NCI-H460 (cell line): ENCODE results near the gene CAAP1. TPM values are rescaled to one million over a fixed set of nuclear protein-coding genes. Genes with fewer than 3 reads are reported as not detected.
"Not testable (repeated sequence)": the region's sequence is repeated elsewhere in the genome, so short reads cannot be mapped to it uniquely, and the experiment has no call there.

Experiments used
- DNase-seq: peaks from one replicate; pipeline ENCODE4 v3.0.0-alpha.2; 2016; ENCODE audit warnings: low read depth; ENCODE audit errors: extremely low read depth
- small RNA-seq, 2 experiments: library from RNA; depleted of rRNA; stranded (forward); fragments of <200 nt; gene quantifications; one replicate each; pipeline ENCODE3, GENCODE V24; 2014
- total RNA-seq: library from RNA; depleted of rRNA; stranded (reverse); fragments of >200 nt; shearing (Covaris generic); gene quantifications from 2 replicates; pipeline ENCODE4 v1.2.3, GENCODE V29; 2014; rRNA removed

CAAP1 gene
- total RNA-seq, 1 experiment from 2014 or later, result 29.5 TPM

DNA sequence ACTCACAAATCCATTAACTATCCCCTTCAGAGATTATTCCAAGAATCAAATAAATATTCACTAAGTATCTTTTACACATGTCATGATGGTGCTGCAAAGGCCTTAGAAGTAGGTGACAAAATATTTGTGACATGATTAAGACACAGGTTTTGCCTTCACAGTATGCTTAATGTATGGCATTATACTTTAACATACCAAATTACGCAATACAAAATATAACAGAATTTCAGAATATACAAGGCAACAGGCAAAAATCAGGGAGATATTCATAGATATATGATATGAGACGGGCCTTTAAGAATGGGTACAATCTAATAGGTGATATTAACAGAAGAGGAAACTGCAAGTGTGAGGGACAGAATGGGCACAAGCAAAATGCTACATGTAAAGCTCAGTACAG lies 41.6 kb downstream of the CAAP1 start:
- DNase-seq, result no peak

DNA sequence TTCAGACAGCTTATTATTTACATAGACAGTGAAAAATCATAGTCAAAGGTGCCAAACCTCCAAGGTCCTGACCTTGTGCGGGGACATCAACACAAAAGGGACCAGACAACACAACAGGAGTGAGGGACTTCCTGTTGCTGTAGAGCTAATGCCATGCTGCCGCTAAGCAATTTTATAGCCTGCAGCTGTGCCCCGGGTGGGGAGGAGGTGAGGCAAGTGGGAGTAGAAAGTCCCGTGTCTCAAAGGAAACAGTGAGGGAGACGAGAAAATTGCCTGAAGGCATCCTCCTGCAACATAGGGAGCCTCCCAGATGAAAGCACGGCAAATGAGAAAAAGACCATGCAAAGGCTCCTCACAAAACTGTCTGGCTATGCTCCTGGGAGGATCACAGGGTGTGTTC lies 58.8 kb downstream of the CAAP1 start:
- no peak for DNase-seq

DNA sequence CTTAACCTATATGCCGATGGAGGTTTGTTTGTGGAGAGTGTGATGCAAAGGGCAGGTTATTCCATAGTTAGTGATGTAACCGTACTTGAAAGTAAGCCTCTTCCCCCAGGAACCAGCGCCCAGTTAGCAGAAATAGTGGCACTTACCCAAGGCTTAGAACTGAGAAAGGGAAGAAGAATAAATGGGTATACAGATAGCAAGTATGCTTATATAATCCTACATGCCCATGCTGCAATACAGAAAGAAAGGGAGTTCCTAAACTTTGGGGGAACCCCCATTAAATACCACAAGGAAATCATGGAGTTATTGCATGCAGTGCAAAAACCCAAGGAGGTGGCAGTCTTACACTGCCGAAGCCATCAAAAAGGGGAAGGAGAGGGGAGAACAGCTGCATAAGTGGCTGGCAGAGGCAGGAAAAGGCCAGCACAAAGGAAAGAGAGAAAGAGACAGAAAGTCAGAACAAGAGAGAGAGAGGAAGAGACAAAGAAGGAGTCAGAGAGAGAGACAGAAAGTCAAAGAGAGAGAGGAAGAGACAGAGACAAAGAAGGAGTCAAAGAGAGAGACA lies 64.1 kb downstream of the CAAP1 start:
- not testable (repeated sequence) for DNase-seq

DNA sequence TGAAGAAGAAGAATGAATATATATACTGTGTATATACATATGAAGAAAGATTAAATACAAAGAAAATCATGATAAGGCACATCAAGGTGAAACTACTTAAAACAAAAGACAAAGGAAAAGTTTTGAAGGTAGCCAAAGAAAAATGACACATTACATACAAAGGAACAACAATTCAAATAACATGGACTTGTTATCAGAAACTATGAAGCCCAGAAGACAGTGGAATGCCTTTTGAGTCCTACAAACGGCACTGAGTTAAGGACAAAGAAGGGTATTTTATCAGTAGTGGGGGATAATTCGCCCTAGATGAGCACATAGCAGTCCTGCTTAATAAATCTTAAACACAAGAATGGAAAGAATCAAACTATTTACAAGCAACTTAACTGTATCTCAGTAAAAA lies 77.8 kb downstream of the CAAP1 start:
- DNase-seq, result no peak

DNA sequence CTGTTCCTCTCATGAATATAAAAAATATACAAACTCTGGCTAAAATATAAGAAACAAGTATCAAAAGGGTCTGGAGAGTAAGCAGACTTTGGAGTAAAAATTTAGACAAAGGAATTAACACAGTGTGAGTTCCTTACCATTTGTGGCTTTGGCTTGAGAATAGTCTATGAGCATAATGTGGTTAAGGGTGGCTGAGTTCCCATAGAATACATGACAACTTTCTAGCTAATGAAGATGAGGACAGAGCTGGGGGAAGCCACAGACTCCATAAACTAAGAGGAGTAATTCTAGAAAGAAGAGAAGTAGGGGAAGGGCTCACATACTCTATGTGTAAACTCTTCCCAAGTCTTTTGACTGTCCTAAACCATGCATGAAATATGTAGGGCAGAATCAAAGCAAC lies 79.4 kb downstream of the CAAP1 start:
- no peak for DNase-seq

DNA sequence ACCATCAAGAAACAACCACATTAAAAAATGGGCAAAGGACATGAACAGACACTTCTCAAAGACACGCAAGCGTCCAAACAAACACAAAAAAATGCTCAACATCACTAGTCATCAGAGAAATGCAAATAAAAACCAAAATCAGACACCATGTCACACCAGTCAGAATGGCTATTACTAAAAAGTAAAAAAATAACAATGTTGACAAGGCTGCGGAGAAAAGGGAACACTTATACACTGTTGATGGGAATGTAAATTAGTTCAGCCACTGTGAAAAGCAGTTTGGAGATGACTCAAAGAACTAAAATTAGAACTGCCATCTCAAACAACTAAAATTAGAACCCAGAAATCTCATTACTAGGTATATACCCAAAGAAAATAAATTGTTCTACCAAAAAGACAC lies 80.4 kb downstream of the CAAP1 start:
- no peak for DNase-seq

DNA sequence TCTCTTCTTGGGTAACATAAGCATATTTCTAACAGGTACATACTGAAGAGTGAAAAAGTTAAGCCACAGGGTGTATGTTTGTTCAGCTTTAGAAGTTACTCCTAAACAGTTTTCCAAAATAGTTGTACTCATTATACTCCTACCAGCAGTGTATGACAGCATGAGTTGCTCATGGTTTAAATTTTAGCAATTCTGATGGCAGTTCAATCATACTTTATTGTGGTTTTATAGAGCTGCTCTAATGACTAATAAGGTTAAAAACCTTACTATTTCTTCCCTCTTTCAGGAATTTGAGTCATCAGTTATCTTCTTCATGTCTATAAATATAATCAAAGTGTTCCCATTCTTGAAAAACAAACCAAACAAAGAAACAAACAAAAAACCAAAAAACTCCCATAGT lies 81.5 kb downstream of the CAAP1 start:
- no peak for DNase-seq

DNA sequence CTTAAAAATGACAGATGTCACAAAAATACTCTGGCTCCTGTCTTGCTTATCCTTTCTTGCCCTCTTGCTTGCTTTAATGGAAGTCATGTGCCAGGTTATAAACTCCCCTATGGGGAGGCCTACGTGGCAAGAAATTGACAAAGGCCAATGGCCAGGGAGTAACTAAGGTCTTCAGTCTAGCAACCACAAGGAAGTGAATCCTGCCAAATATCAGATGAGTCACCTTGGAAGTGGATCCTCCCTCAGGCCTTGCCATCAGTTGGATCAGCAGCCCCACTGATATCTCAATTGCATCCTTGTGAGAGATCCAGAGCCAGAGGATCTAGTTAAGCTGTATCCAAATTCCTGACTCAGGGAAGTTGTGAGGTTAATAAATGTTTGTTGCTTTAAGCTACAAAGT lies 82.8 kb downstream of the CAAP1 start:
- DNase-seq, result peak; percentile 28

DNA sequence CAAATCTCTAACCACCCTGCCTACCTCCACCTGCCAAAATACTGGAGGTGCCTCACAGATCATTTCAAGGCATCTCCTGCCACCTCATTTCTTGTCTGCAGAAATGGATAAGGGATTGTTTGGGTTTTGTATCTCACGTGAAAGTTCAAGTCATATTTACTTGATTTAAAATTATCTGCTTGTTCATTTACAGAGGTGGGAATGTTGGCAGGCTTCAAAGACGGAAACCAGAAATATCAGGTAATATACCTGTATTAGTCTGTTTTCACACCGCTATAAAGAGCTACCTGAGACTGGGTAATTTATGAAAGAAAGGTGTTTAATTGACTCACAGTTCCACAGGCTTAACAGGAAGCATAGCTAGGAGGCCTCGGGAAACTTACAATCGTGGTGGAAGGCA lies 85.4 kb downstream of the CAAP1 start:
- no peak for DNase-seq

DNA sequence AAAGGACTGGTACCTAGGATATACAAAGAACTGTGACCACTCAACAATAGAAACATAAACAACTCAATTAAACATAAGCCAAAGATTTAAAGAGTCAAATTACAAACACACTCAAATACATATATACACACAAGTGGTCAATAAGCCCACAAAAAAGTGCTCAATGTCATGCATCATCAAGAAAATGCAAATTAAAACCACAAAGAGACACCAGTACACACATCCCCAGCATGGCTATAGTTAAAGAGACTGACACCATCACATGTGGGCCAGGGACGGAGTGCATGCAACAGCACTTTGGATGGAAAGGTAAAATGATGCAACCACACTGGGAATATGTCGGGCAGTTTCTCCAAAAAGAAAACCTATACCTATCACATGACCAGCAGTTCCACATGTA lies 89.7 kb downstream of the CAAP1 start:
- DNase-seq, result no peak

DNA sequence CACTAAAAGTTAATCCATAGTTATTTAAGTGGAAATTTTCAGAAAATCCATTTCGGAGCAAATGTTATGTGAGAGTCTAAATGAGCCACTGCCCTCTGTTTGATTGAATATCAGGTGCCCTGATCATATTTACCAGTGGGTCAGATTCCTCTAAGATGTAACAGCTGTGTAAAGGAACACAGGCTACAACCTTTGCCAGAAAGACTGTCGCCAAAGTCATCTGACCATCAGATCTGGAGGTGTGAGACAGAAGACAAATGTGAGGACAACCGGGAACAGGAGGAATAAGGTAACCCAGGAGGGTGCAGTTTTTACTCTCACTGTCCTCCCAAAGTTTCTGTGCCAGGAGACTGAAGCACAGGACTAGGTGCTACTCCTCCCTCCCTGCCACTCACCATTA lies 90.8 kb downstream of the CAAP1 start:
- DNase-seq, result no peak

DNA sequence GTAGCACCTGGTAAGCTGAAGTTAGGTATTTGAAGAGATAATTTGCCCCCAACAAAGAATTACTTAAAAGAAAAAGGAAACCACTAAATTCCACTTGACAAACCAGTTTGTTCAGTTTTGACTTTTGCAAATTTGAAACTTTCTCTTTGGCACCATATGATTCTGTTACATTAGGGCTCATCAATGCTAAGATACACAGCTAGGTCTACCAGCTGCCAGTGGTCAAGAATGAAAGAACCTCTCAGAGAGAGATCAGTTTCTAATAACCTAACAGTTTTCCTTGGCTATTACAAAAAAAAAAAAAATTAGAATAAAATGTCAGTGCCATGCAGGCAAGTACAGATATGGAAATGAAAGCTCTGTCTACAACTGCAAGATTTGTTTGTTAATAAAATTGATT lies 92.3 kb downstream of the CAAP1 start:
- no peak for DNase-seq

DNA sequence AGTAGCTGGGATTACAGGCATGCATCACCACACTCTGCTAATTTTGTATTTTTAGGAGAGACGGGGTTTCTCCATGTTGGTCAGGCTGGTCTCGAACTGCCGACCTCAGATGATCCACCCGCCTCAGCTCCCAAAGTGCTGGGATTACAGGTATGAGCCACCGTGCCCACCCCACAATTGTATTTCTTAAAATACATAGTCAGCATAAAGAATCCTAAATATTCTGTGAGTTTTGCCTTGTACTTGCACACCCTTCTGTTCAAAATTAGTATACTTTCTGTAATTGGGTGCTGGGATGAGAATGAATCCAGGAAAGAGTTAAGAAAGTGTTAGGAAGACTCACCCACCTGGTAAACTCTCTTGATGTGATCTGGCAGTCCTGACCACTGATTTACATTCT lies 101.3 kb downstream of the CAAP1 start:
- DNase-seq, result no peak

Small RNA genes lying within 50 kb of the gene (small RNA-seq; reads per million reads assigned to genes)
- gene RF00322 (0 reads per million in 2 experiments), gene RN7SL100P (0 reads per million in 2 experiments)

Other genes with a start within 250 kb of the CAAP1 start
- 14.7 and 22.3 TPM in 2 replicates for gene PLAA, start 54.4 kb upstream of the CAAP1 start, total RNA-seq
- 16.8 and 20.7 TPM in 2 replicates for gene IFT74, start 63.6 kb upstream of the CAAP1 start, total RNA-seq
- not detected in 2 replicates for gene LRRC19, start 112.9 kb upstream of the CAAP1 start, total RNA-seq
- not detected in 2 replicates for gene TEK, start 216.4 kb upstream of the CAAP1 start, total RNA-seq